GM12878 (cell line): ENCODE measurements around the gene TMEM208. TPM values are rescaled to one million over a fixed set of nuclear protein-coding genes. Genes with fewer than 3 reads are reported as not detected.

Source experiments
- CHD1 ChIP-seq: IDR thresholded peaks from 2 replicates; pipeline ENCODE4 v1.6.1; 2012; ENCODE audit warnings: low read depth, low read length, improper control_type of control experiment
- CREB1 ChIP-seq: IDR thresholded peaks from 2 replicates; pipeline ENCODE4 v1.6.1; 2012; ENCODE audit warnings: low read depth, mild to moderate bottlenecking, inconsistent platforms
- FOXK2 ChIP-seq: fragments of 450-650 bp; IDR thresholded peaks from 2 replicates; pipeline ENCODE4 v1.6.1; 2017; ENCODE audit warnings: mild to moderate bottlenecking, moderate library complexity
- NFYA ChIP-seq: IDR thresholded peaks from 2 replicates; pipeline ENCODE4 v1.6.1; 2011; ENCODE audit warnings: low read depth, mild to moderate bottlenecking, low read length, improper control_type of control experiment, borderline replicate concordance
- NFYB ChIP-seq: IDR thresholded peaks from 2 replicates; pipeline ENCODE4 v1.6.1; 2011; ENCODE audit warnings: low read depth, mild to moderate bottlenecking, low read length, improper control_type of control experiment, moderate library complexity; ENCODE audit not compliant: insufficient read depth
- NR2C1 ChIP-seq: fragments of 450-650 bp; IDR thresholded peaks from 2 replicates; pipeline ENCODE4 v1.6.1; 2017; ENCODE audit warnings: antibody characterized with exemption, mild to moderate bottlenecking, moderate library complexity
- NR2F1 ChIP-seq: fragments of 450-650 bp; conservative IDR thresholded peaks from 2 replicates; pipeline ENCODE4 v1.6.1; 2017; ENCODE audit warnings: mild to moderate bottlenecking
- PAX5 ChIP-seq: IDR thresholded peaks from 2 replicates; pipeline ENCODE4 v1.6.1; 2011; ENCODE audit warnings: low read depth, low read length, borderline replicate concordance
- POLR2A ChIP-seq: IDR thresholded peaks from 2 replicates; pipeline ENCODE4 v1.6.1; 2011; ENCODE audit warnings: low read depth, mild to moderate bottlenecking, low read length
- RUNX3 ChIP-seq: IDR thresholded peaks from 2 replicates; pipeline ENCODE4 v1.6.1; 2012; ENCODE audit warnings: low read length, inconsistent platforms
- TCF12 ChIP-seq: IDR thresholded peaks from 2 replicates; pipeline ENCODE4 v1.6.1; 2011; ENCODE audit warnings: low read depth, mild to moderate bottlenecking, low read length
- TCF7 ChIP-seq: IDR thresholded peaks from 2 replicates; pipeline ENCODE4 v1.6.1; 2014; ENCODE audit warnings: antibody characterized with exemption, borderline replicate concordance
- YBX1 ChIP-seq: fragments of 450-650 bp; IDR thresholded peaks from 2 replicates; pipeline ENCODE4 v1.6.1; 2016; ENCODE audit warnings: antibody characterized with exemption
- ZNF622 ChIP-seq: fragments of 450-650 bp; IDR thresholded peaks from 2 replicates; pipeline ENCODE4 v1.6.1; 2017; ENCODE audit warnings: mild to moderate bottlenecking, inconsistent platforms
- polyA plus RNA-seq, 11 experiments: library from polyadenylated mRNA; depleted of rRNA in 4 of 11; unstranded in 6 of 11; stranded (reverse) in 5 of 11; fragments of >200 nt; fragmentation: Nextera tagmentation in 4 of 11; fragmentation: Illumina TruSeq in 1 of 11; extraction: Ambion mirVana in 4 of 11; extraction: Trizol in 1 of 11; gene quantifications; 1 replicate in 1 of 11; 2 replicates in 10 of 11; pipeline versions ENCODE4 v1.2.1 to v1.2.3, GENCODE V29; 2011 to 2016; ENCODE audit warnings: inconsistent platforms in 2 of 11, missing spikeins in 2 of 11, low read depth in 1 of 11
- total RNA-seq, 4 experiments: library from RNA; depleted of rRNA in 3 of 4; stranded (reverse); fragments of >200 nt in 3 of 4; fragmentation: Illumina TruSeq in 1 of 4; extraction: Trizol in 1 of 4; gene quantifications; 2 replicates each; pipeline versions ENCODE4 v1.2.1 to v1.2.3, GENCODE V29; 2013 to 2021
- TF ChIP-seq, protein P1 (sequence below): fragments of 450-650 bp; IDR thresholded peaks from 2 replicates; pipeline ENCODE4 v1.6.1; 2017; ENCODE audit warnings: antibody characterized with exemption, mild to moderate bottlenecking, moderate library complexity
- TF ChIP-seq, protein P2 (sequence below): fragments of 450-650 bp; conservative IDR thresholded peaks from 2 replicates; pipeline ENCODE4 v1.6.1; 2017; ENCODE audit warnings: mild to moderate bottlenecking, moderate library complexity
- TF ChIP-seq, protein P3 (sequence below): IDR thresholded peaks from 2 replicates; pipeline ENCODE4 v1.6.1; 2012; ENCODE audit warnings: improper control_type of control experiment, low read depth, low read length; ENCODE audit not compliant: insufficient replicate concordance
- TF ChIP-seq, protein P4 (sequence below): fragments of 450-650 bp; IDR thresholded peaks from 2 replicates; pipeline ENCODE4 v1.6.1; 2017; ENCODE audit warnings: mild to moderate bottlenecking, low read depth, inconsistent platforms; ENCODE audit not compliant: poor library complexity, severe bottlenecking

The TMEM208 gene
- total and polyA plus RNA-seq, 10 of the 15 experiments (the other 5 are each of a cell fraction or from before 2014, with no cell fraction given): 34.1 to 244 (median 54.1) TPM

DNA sequence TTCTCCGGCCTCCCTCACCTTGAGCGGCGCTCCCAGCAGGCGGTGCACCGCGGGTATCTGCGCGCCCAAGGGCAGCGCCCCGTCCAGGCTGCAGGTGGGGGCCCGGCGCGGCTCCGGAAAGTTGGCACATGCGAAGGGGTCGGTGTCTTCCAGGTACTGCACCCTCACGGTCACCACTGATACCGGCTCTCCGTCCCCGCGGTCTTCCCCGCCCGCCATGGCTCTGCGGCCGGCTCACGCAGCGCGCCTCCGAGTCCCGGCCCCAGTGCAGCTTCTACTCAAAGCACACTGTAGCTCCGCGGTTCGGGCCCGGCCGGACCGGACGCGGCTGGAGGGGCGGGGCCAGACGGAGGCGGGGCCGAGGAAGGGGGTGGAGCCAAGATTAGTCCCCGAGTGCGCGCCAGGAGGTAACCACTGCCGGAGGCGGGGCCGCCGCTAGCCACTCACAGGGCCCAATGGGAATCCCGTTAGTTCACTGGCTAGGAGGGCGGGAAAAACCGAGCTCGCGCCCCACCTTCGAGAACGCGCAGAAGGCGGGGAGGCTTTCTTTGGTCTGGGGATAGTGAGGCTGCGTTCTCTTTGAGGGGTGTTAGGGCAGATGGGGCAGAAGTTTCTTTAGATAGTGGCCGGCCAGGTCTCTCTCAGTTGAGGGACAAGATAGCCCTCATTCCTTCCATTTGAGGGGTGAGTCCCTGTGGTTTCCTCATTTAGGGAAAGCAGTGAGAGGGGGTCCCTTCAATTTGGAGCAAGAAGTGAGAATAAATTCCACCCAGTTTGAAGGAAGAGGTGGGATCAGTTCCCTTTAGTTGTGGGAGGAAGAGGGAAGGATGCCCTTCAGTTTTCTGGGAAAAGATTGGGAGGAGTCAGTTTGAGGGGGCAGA lies 20.5 kb downstream of the TMEM208 start, which contains the start of gene FHOD1 (continued):
- TF ChIP-seq, protein P1, sequence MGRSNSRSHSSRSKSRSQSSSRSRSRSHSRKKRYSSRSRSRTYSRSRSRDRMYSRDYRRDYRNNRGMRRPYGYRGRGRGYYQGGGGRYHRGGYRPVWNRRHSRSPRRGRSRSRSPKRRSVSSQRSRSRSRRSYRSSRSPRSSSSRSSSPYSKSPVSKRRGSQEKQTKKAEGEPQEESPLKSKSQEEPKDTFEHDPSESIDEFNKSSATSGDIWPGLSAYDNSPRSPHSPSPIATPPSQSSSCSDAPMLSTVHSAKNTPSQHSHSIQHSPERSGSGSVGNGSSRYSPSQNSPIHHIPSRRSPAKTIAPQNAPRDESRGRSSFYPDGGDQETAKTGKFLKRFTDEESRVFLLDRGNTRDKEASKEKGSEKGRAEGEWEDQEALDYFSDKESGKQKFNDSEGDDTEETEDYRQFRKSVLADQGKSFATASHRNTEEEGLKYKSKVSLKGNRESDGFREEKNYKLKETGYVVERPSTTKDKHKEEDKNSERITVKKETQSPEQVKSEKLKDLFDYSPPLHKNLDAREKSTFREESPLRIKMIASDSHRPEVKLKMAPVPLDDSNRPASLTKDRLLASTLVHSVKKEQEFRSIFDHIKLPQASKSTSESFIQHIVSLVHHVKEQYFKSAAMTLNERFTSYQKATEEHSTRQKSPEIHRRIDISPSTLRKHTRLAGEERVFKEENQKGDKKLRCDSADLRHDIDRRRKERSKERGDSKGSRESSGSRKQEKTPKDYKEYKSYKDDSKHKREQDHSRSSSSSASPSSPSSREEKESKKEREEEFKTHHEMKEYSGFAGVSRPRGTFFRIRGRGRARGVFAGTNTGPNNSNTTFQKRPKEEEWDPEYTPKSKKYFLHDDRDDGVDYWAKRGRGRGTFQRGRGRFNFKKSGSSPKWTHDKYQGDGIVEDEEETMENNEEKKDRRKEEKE: no peak
- 0 out of 2 replicates have a peak, but pooled peaks have one; percentile 9 for TF ChIP-seq NR2F1
- TF ChIP-seq ZNF622: no peak
- 0 out of 2 replicates have a peak, but pooled peaks have one; percentile 3 for TF ChIP-seq TCF12
- TF ChIP-seq TCF7: no peak
- TF ChIP-seq, protein P2, sequence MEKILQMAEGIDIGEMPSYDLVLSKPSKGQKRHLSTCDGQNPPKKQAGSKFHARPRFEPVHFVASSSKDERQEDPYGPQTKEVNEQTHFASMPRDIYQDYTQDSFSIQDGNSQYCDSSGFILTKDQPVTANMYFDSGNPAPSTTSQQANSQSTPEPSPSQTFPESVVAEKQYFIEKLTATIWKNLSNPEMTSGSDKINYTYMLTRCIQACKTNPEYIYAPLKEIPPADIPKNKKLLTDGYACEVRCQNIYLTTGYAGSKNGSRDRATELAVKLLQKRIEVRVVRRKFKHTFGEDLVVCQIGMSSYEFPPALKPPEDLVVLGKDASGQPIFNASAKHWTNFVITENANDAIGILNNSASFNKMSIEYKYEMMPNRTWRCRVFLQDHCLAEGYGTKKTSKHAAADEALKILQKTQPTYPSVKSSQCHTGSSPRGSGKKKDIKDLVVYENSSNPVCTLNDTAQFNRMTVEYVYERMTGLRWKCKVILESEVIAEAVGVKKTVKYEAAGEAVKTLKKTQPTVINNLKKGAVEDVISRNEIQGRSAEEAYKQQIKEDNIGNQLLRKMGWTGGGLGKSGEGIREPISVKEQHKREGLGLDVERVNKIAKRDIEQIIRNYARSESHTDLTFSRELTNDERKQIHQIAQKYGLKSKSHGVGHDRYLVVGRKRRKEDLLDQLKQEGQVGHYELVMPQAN: peak; percentile 82
- TF ChIP-seq POLR2A: peak; percentile 86
- TF ChIP-seq NR2C1: no peak
- no peak for TF ChIP-seq PAX5
- TF ChIP-seq YBX1: no peak
- TF ChIP-seq RUNX3: no peak
- TF ChIP-seq CHD1: no peak
- TF ChIP-seq, protein P3, sequence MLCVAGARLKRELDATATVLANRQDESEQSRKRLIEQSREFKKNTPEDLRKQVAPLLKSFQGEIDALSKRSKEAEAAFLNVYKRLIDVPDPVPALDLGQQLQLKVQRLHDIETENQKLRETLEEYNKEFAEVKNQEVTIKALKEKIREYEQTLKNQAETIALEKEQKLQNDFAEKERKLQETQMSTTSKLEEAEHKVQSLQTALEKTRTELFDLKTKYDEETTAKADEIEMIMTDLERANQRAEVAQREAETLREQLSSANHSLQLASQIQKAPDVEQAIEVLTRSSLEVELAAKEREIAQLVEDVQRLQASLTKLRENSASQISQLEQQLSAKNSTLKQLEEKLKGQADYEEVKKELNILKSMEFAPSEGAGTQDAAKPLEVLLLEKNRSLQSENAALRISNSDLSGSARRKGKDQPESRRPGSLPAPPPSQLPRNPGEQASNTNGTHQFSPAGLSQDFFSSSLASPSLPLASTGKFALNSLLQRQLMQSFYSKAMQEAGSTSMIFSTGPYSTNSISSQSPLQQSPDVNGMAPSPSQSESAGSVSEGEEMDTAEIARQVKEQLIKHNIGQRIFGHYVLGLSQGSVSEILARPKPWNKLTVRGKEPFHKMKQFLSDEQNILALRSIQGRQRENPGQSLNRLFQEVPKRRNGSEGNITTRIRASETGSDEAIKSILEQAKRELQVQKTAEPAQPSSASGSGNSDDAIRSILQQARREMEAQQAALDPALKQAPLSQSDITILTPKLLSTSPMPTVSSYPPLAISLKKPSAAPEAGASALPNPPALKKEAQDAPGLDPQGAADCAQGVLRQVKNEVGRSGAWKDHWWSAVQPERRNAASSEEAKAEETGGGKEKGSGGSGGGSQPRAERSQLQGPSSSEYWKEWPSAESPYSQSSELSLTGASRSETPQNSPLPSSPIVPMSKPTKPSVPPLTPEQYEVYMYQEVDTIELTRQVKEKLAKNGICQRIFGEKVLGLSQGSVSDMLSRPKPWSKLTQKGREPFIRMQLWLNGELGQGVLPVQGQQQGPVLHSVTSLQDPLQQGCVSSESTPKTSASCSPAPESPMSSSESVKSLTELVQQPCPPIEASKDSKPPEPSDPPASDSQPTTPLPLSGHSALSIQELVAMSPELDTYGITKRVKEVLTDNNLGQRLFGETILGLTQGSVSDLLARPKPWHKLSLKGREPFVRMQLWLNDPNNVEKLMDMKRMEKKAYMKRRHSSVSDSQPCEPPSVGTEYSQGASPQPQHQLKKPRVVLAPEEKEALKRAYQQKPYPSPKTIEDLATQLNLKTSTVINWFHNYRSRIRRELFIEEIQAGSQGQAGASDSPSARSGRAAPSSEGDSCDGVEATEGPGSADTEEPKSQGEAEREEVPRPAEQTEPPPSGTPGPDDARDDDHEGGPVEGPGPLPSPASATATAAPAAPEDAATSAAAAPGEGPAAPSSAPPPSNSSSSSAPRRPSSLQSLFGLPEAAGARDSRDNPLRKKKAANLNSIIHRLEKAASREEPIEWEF: no peak
- TF ChIP-seq NFYB: peak; percentile 60; the same call in 1 of the 2 replicates
- TF ChIP-seq, protein P4, sequence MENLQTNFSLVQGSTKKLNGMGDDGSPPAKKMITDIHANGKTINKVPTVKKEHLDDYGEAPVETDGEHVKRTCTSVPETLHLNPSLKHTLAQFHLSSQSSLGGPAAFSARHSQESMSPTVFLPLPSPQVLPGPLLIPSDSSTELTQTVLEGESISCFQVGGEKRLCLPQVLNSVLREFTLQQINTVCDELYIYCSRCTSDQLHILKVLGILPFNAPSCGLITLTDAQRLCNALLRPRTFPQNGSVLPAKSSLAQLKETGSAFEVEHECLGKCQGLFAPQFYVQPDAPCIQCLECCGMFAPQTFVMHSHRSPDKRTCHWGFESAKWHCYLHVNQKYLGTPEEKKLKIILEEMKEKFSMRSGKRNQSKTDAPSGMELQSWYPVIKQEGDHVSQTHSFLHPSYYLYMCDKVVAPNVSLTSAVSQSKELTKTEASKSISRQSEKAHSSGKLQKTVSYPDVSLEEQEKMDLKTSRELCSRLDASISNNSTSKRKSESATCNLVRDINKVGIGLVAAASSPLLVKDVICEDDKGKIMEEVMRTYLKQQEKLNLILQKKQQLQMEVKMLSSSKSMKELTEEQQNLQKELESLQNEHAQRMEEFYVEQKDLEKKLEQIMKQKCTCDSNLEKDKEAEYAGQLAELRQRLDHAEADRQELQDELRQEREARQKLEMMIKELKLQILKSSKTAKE: no peak
- no peak for TF ChIP-seq CREB1
- no peak for TF ChIP-seq FOXK2
- TF ChIP-seq NFYA: no peak
